Osteocyte (in vitro differentiated cells): Measurements from ENCODE around the gene BTBD17. TPM values are rescaled to one million over a fixed set of nuclear protein-coding genes. Genes with fewer than 3 reads are reported as not detected.
"Not testable (repeated sequence)": the region's sequence is repeated elsewhere in the genome, so short reads cannot be mapped to it uniquely, and the experiment has no call there.

Experiments
- DNase-seq: peaks from one replicate; pipeline ENCODE4 v3.0.0; 2021; ENCODE audit warnings: mixed read lengths; ENCODE audit not compliant: unreplicated experiment; ENCODE audit errors: extremely low spot score
- H3K27ac Mint-ChIP-seq: one replicate; pipeline ENCODE4 v1.8.0; 2021; ENCODE audit warnings: mild to moderate bottlenecking, mixed read lengths; ENCODE audit not compliant: unreplicated experiment
- H3K27me3 Mint-ChIP-seq: one replicate; pipeline ENCODE4 v1.8.0; 2021; ENCODE audit warnings: mixed read lengths; ENCODE audit not compliant: unreplicated experiment
- H3K36me3 Mint-ChIP-seq: one replicate; pipeline ENCODE4 v1.8.0; 2021; ENCODE audit warnings: mixed read lengths; ENCODE audit not compliant: unreplicated experiment
- H3K4me1 Mint-ChIP-seq: one replicate; pipeline ENCODE4 v1.8.0; 2021; ENCODE audit warnings: mixed read lengths; ENCODE audit not compliant: unreplicated experiment
- H3K4me3 Mint-ChIP-seq: one replicate; pipeline ENCODE4 v1.8.0; 2021; ENCODE audit warnings: mild to moderate bottlenecking, moderate library complexity, mixed read lengths; ENCODE audit not compliant: unreplicated experiment
- H3K9me3 Mint-ChIP-seq: one replicate; pipeline ENCODE4 v1.8.0; 2021; ENCODE audit warnings: mixed read lengths; ENCODE audit not compliant: unreplicated experiment
- CTCF ChIP-seq: fragments of 200-600 bp; sonication (generic); IDR thresholded peaks from 2 replicates; pipeline ENCODE4 v1.5.0; 2021; ENCODE audit warnings: antibody characterized with exemption, mild to moderate bottlenecking, moderate library complexity
- long read RNA-seq: library from polyadenylated mRNA; unstranded; transcript quantifications from one replicate; pipeline ENCODE4 v2.0.0, GENCODE V29; 2021
- total RNA-seq: library from RNA; stranded (reverse); gene quantifications from 2 replicates; pipeline ENCODE4 v1.2.1, GENCODE V29; 2021

The BTBD17 gene
- total RNA-seq, result not detected in 2 replicates
- long read RNA-seq, result 0 reads

GRCh38 chr17:74361230-74362068 lies at the start of gene BTBD17:
Gene BTBD17, minus strand, starts transcription at chr17:74361868. Its CDS starts 49 bp downstream, at chr17:74361819.
- TF ChIP-seq CTCF, result peak; percentile 56
- Mint-ChIP-seq H3K27ac (no peak within 1 kb of the TSS), H3K36me3 (no peaks in the 10 kb centered on the region), H3K4me3 (no peak within 1 kb of the TSS), H3K9me3 (no peaks in the 10 kb centered on the region), H3K4me1 (no peaks in the 10 kb centered on the region), H3K27me3 (peaks cover 21% of the 10 kb centered on the region)
- DNase-seq, result no peak

- Mint-ChIP-seq H3K4me1 (no peaks in the 10 kb centered on the region), H3K4me3 (no peak overlapping the region), H3K27me3 (peaks cover 6% of the 10 kb centered on the region), H3K36me3 (no peaks in the 10 kb centered on the region), H3K27ac (no peak overlapping the region), H3K9me3 (peaks cover 5% of the 10 kb centered on the region)
- no peak for TF ChIP-seq CTCF
- no peak for DNase-seq
These were observed 48.4 kb upstream of the BTBD17 start for GRCh38 chr17:74410001-74410443.

- Mint-ChIP-seq H3K27ac (no peak overlapping the region), H3K4me3 (no peak overlapping the region), H3K9me3 (peaks cover 5% of the 10 kb centered on the region), H3K27me3 (peaks cover 10% of the 10 kb centered on the region), H3K4me1 (no peaks in the 10 kb centered on the region), H3K36me3 (no peaks in the 10 kb centered on the region)
- TF ChIP-seq CTCF, result no peak
- DNase-seq, result no peak
These were observed 47.1 kb upstream of the BTBD17 start for GRCh38 chr17:74408815-74409214.

GRCh38 chr17:74408262-74408661 lies 46.6 kb upstream of the BTBD17 start:
- Mint-ChIP-seq H3K4me1 (no peaks in the 10 kb centered on the region), H3K27ac (no peak overlapping the region), H3K27me3 (peaks cover 10% of the 10 kb centered on the region), H3K9me3 (peaks cover 5% of the 10 kb centered on the region), H3K36me3 (no peaks in the 10 kb centered on the region), H3K4me3 (no peak overlapping the region)
- DNase-seq, result no peak
- no peak for TF ChIP-seq CTCF

GRCh38 chr17:74407384-74407783 lies 45.7 kb upstream of the BTBD17 start:
- Mint-ChIP-seq H3K4me3 (no peak overlapping the region), H3K27ac (no peak overlapping the region), H3K27me3 (peaks cover 10% of the 10 kb centered on the region), H3K36me3 (no peaks in the 10 kb centered on the region), H3K4me1 (no peaks in the 10 kb centered on the region), H3K9me3 (peaks cover 5% of the 10 kb centered on the region)
- DNase-seq, result no peak
- no peak for TF ChIP-seq CTCF

- not testable (repeated sequence) for H3K36me3 Mint-ChIP-seq, H3K4me1 Mint-ChIP-seq, H3K27ac Mint-ChIP-seq, H3K9me3 Mint-ChIP-seq, H3K4me3 Mint-ChIP-seq, DNase-seq
- H3K27me3 Mint-ChIP-seq, result peaks cover 10% of the 10 kb centered on the region
These were observed 43.6 kb upstream of the BTBD17 start for GRCh38 chr17:74405311-74405710.
